GM21526 (cell line): ENCODE results near the gene MZB1.
A peak's percentile ranks its signal among the peaks of the same experiment; 100 is the strongest.
"Not testable (repeated sequence)": the region's sequence is repeated elsewhere in the genome, so short reads cannot be mapped to it uniquely, and the experiment has no call there.

Experiments
- ATAC-seq: cut with Tn5 transposase; IDR thresholded peaks from one replicate; pipeline ENCODE4 v1.9.1; 2021; ENCODE audit warnings: moderate library complexity; ENCODE audit not compliant: unreplicated experiment, low FRiP score

MZB1 gene

DNA sequence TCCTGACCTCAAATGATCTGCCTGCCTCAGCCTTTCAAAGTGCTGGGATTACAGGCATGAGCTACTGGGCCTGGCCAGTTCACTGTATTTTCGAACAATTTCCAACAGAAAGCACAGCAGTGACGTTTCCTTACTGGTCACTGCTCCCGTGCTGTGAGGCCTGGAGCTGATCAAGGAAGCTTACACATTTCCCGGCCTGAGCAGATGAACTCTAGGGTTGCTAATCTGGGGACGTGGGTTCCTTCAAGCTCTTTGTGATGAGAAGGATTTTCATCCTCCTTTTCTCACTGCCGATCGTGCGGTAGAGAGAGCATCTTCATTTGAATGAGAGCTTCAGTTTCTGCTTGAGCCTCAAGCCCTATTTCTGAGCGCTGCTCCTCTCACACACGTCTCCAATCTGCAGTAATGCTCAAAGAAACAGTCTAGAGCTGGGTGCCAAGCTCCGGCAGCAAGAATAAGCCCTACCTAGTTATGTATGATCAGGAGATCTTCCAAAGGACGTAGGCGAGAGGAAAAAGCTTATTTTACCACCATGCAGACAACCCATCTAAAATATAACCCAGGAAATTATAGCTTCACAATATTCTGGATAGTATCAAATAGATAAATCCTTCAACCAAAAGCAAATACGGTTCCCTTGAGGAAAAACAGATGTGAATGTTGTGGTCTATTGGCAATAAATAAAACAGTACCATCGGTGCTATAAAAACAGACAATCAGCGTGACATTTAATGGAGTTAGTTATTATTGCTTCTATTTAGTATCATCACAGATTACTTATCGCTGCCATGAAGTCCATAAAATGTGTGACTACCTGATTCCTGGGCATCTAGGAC lies 21.5 kb upstream of the MZB1 start:
- no peak for ATAC-seq

DNA sequence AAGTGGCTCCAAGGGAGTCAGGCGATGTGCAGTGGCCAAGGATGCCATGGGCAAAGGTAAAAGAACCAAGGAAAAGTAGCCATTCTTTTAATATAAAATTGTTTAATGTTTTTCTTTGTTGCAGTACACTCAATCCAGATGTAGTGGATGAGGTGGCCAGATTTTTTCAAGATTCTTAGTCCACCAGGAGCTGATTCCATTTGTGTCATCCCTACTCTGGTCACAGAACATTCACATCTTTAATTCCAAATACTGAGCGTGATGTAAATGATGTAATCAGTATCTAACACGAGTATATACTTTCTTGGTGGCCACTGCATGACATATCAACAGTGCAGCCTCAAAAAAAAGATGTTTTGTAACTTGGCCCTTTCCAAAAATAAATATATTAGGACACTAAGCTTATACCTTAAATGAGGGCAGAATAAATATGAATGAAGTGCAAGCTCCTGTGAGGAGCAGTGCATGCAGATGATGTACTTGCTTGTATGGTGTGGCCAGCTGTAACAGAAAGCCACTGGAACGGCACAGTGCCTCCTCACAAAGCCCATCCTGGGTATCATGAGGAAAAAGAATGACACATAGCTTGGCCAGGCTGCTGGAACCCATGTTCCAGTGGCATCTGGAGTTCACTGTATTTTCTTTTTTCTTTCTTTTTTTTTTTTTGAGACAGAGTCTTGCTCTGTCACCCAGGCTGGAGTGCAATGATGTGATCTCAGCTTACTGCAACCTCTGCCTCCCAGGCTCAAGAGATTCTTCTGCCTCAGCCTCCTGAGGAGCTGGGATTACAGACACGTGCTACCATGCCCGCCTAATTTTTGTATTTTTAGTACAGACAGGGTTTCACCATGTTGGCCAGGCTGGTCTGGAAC lies 20.6 kb upstream of the MZB1 start:
- ATAC-seq = no peak

GRCh38 chr5:139409116-139409515 lies 19.4 kb upstream of the MZB1 start:
- ATAC-seq = not testable (repeated sequence)

- no peak for ATAC-seq
Observed at GRCh38 chr5:139408191-139408590, 18.5 kb upstream of the MZB1 start.

DNA sequence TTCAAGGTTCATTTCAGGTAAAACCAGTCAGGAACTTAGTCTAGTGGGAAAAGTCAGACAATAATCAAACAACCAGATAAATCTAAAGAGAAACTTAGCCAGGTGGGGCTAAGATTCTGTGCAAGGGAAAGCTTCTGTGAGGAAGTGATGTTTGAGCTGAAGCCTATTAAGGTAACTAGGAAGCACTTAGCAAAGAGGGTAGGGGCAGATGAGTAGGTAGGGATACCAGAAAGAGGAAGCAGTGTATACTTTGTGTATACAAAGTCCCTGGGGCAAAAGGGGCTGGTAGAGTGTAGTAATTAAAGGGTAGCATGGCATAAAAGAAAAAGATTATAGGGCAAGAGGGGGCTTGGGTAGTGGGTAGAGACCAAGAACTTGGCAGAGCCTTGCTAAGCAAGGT lies 17.8 kb upstream of the MZB1 start:
- no peak for ATAC-seq

- ATAC-seq = no peak
Observed at GRCh38 chr5:139406963-139407362, 17.2 kb upstream of the MZB1 start.

DNA sequence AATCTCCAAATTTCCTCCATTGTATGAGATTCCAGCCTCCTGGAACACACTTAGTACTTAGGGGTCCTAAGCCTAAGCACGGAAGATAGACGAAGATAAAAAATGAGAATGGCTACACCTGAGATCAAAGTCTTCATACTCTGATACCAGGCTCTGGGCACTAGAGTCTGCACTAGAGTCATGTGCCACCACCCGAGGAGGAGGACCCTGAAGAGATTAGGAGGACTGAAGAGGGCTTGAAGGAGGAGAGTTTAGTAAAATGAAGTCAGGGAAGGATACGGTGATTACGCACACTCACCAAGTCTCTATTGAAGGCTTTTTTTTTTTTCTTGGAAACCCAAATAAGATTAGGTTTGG lies 14.7 kb upstream of the MZB1 start:
- no peak for ATAC-seq

GRCh38 chr5:139403787-139404483 lies 14.2 kb upstream of the MZB1 start, which contains the start of gene SPATA24:
Gene SPATA24, minus strand, starts transcription at chr5:139404089. Its CDS starts 29 bp downstream, at chr5:139404060.
- ATAC-seq = peak; percentile 80

- ATAC-seq = no peak
Observed at GRCh38 chr5:139403418-139403786, 13.7 kb upstream of the MZB1 start.

DNA sequence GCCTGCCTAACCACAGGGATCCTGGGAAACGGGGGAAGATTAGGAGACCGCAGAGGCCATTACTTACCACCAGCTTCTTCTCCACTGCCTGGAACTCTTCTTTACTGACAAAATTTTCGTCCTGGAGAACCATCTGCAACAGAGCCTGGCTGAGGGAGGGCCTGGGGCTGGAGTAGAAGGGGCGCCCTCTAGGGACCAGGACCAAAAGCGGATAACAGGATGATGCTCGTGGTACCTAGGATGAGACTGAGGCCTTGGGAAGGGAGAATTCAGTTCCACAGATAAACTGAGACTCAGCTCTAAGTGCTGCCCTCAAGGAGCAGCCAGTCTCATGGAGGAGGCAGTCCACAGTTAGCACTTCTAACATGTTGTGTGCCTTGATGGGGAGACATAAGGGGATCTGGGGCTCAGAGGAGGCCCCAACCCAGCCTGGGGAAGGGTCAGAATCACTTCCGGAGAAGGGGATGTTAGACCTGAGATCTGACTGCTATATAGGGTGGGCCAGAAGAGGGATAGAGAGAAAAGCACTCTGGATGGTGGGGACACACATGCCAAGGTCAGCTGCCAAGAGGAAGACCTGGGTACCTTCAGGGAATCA lies 12.9 kb upstream of the MZB1 start:
- no peak for ATAC-seq

DNA sequence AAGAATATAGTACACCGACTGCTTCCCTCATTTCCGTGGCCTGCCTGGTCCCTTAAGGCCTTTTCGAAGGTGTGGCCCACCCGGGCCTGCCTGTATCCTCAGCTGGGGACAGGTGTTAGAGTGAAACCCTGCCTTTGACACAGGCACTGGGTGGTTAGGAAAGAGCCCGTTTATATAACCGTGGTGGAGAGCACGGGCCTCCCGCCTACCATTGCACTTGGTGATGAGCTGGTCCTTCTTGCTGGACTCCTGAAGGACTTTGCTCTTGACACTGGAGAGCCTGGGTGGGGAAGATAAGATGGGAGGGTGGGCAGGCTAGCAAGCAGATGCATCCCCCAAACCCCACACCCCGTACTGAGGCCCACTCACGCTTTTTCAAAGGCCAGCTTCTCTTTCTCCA lies 11.8 kb upstream of the MZB1 start:
- ATAC-seq = no peak

DNA sequence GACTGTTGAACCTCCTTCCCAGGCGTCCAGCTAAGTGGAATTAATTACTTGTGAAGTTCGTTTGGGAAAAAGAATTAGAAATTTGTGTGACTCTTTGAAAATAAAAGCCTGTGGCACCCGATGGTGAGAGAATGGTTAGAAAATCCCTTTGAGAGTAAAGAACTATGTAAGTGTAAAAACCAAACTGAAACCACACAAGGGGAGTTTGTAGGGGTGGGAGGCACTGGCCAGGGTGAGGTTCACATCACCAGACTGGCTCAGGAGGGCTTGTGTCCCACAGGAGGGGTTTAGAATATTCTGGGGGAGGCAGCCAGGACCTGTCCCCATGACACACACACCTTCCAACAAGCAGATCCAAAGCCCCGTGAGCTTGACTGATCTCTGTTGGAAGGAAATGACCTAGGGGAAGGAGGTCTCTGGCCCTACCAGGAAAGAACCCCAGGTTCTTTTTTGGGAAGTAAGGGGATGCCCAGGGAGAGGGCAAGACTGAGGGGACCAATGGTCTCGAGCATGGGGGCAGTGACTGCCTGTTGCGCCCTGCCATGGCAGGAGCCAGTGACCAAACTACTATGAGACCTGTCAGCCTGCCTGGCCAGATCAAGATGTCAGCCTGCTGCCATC lies 9.9 kb upstream of the MZB1 start:
- ATAC-seq = no peak

DNA sequence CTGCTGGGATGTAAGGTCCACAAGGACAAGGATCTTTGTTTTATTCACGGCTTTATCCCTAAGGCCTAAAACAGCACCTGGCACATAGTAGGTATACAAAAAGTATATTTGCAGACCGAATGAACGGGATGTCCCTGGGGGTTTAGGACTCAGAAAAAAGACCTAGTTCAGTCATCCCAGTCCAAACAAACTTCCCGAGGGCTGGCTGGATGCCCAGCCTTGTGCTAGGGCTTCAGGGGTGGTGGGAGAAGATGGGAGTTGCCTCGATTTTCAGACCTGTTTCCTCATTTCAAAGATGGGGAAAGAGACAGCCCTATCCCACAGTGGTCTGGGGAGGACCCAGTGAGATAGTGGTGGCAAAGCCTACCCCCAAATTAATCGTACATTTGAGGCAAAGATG lies 8.2 kb upstream of the MZB1 start:
- ATAC-seq = no peak

DNA sequence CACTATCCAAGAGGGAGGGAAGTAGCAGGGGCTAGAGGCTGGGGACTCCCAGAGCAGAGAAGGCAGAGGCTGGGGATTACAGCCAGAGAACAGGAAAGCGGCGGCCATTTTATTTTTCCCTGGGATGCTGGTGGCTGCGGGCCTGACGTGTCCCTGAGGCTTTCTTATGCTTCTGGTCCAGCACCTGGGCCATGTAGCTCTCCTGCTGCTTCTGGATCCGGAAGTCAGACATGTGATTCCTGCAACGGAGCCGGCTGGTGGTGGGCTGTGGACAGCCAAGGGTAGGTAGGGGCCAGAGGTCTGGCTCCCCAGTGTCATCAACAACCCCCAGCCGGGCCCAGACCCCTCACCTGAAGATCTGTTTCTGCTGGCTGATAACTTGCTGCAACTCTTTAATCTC lies 7.0 kb upstream of the MZB1 start:
- no peak for ATAC-seq

DNA sequence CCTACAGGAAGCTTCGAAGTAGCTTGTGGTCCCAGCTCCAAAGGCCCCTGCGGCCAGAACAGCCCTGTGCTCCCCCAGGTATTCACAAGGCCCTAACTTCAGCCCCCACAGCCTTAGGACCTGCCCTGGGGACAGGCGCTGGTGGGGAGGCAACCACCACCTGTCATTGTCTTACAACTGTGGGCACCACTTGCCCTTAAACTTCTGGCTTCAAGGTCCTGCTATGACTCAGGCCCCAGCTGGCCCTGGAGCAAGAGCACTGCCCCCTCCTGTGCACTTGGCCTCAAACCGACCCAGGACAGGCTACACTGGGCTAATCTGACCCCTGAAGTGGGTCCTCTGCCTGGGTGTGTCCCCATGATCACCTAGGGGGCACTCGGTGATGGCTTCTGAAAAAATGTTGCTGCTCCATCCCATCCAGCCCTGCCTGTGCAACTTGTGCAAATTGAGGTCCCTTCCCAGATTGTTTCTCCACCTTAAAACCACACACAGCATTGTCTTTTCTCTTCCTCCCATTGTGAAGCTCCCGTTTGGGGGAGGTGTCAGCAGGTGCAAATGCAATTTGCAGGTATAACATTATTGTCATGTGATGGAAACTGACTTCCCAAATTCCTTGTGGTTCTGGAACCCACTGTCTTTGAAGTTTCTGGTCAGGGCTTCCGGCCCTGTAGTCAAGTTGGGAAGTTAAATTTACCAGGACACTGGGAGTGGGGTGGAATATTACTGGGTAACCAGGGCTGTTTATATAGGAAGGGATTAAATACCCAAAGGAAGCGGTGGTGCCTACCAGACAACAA lies 6.3 kb upstream of the MZB1 start:
- no peak for ATAC-seq

DNA sequence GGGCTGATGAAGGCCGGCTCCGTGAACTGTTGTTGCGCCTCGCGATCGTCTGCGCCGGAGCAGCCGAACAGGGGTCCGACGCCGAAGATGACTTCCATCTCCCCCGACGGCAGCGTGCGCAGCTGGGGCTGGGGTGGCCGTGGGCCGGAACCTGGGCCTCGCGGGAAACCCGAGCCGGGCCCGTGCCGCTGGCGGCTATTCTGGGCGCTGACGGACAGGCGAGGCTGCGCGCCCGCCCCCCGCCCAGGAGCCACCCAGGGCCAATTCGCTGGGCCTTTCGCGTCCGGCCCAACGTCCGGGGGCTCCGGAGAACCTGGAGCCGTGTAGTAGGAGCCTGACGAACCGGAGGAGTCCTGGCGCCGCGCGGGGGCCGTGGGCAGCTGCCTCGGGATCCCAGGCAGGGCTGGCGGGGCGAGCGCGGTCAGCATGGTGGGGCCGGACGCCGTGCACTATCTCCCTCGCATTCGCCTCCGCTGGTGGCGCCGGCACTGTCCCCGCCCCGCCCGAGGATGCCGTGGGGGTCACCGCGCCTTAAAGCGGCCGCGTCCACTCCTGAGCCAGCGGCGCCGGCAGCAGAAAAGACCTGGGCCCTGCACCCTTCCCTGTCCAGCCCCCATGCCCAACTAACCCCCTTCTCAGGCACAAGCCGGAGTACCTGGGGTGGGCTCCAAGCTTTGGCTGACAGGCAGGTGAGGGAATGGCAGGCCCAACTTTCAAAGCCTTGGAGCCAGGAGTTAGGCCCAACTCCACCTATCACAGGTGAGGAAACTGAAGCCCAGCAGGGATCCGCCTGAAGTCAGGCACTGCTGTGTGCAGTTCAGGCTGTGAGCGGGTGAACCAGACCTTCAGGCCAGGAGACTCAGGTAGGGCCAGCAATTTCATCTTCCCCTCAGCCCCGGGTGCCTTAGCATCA lies 5.2 kb upstream of the MZB1 start, which contains the start of gene PROB1:
Gene PROB1, minus strand, starts transcription at position 451 of the 913 bp plus-strand sequence. Its CDS starts 23 bp downstream, at position 428.
- ATAC-seq = no peak

GRCh38 chr5:139394123-139394653 lies 4.5 kb upstream of the MZB1 start:
- ATAC-seq = no peak

GRCh38 chr5:139393497-139394122 lies 3.9 kb upstream of the MZB1 start:
- no peak for ATAC-seq
